Common myeloid progenitor, CD34-positive (primary cell): ENCODE measurements around the gene SMIM13.
"Not testable (repeated sequence)": the region's sequence is repeated elsewhere in the genome, so short reads cannot be mapped to it uniquely, and the experiment has no call there.

Source experiments
- CTCF ChIA-PET: fragments of 350-600 bp; sonication (Branson Sonifier 250); formaldehyde crosslinking; loops from one replicate; lab custom pipeline; 2021; ENCODE audit warnings: antibody characterized with exemption; lab: Charles Lee
- POLR2A ChIA-PET: fragments of 350-600 bp; sonication (Branson Sonifier 250); formaldehyde crosslinking; loops from one replicate; lab custom pipeline; 2021; ENCODE audit warnings: antibody characterized with exemption; lab: Charles Lee
- DNase-seq, 3 donors: peaks; one replicate each; pipeline versions ENCODE4 v3.0.0 to v3.0.0-alpha.2; 2013
- H3K27ac ChIP-seq, 2 experiments: 1 replicate in 1 of 2; 2 replicates in 1 of 2; pipeline ENCODE4 v1.7.0; 2013; ENCODE audit warnings: inconsistent platforms in 2 of 2, low read length in 2 of 2, mild to moderate bottlenecking in 2 of 2, low read depth in 1 of 2, moderate library complexity in 1 of 2; ENCODE audit not compliant: severe bottlenecking in 2 of 2, insufficient read depth in 1 of 2, poor library complexity in 1 of 2
- H3K27me3 ChIP-seq, 5 experiments: replicated peaks in 2 of 5; 1 replicate in 3 of 5; 2 replicates in 2 of 5; pipeline versions ENCODE4 v1.6.1 to v1.7.0; 2013; ENCODE audit warnings: low read length in 4 of 5, mild to moderate bottlenecking in 2 of 5, moderate library complexity in 2 of 5, inconsistent platforms in 1 of 5; ENCODE audit not compliant: insufficient read depth in 5 of 5, control insufficient read depth in 4 of 5
- H3K36me3 ChIP-seq, 4 experiments: 1 replicate in 2 of 4; 2 replicates in 2 of 4; pipeline versions ENCODE4 v1.6.1 to v1.7.0; 2013; ENCODE audit warnings: low read length in 3 of 4, control low read depth in 1 of 4, mild to moderate bottlenecking in 1 of 4; ENCODE audit not compliant: control insufficient read depth in 4 of 4, insufficient read depth in 4 of 4
- H3K4me1 ChIP-seq, 4 experiments: 1 replicate in 3 of 4; 2 replicates in 1 of 4; pipeline versions ENCODE4 v1.6.1 to v1.7.1; 2013; ENCODE audit warnings: low read length in 3 of 4, mild to moderate bottlenecking in 3 of 4, control low read depth in 1 of 4, inconsistent platforms in 1 of 4, moderate library complexity in 1 of 4; ENCODE audit not compliant: control insufficient read depth in 4 of 4, insufficient read depth in 4 of 4; ENCODE audit errors: control extremely low read depth in 1 of 4
- H3K4me3 ChIP-seq, 7 experiments: 1 replicate in 4 of 7; 2 replicates in 3 of 7; pipeline versions ENCODE4 v1.5.1 to v1.7.0; 2013; ENCODE audit warnings: mild to moderate bottlenecking in 7 of 7, low read length in 6 of 7, moderate library complexity in 6 of 7, inconsistent platforms in 2 of 7, low read depth in 2 of 7, control low read depth in 1 of 7; ENCODE audit not compliant: insufficient read depth in 4 of 7, control insufficient read depth in 1 of 7; ENCODE audit errors: extremely low read depth in 1 of 7
- H3K9me3 ChIP-seq, 5 experiments: 1 replicate in 4 of 5; 2 replicates in 1 of 5; pipeline versions ENCODE4 v1.6.1 to v1.7.1; 2013; ENCODE audit warnings: low read length in 4 of 5, mild to moderate bottlenecking in 2 of 5, inconsistent platforms in 1 of 5, low read depth in 1 of 5, moderate library complexity in 1 of 5; ENCODE audit not compliant: control insufficient read depth in 4 of 5, insufficient read depth in 2 of 5; ENCODE audit errors: control extremely low read depth in 1 of 5
- WGBS: methylation state at CpG from one replicate; pipeline ENCODE4 v1.1.5; 2013; ENCODE audit not compliant: insufficient coverage; 5-methylcytosine and 5-hydroxymethylcytosine counted together

The SMIM13 gene

DNA sequence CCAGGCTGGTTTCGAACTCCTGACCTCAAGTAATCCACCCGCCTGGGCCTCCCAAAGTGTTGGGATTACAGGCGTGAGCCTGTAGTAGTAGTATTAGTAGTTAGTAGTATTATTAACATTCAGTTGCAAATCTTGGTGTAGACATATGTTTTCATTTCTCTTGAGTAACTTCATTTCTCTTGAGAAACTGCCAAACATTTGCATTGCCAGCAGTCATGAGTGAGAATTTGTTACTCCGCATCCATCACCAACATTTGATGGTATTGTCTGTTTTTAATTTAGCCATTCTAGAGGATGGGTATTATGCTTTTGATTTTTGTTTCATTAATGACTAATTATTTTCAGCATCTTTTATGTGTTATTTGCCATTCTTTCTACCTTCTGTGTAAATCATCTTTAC, 19.4 kb downstream of the SMIM13 start:
- peaks cover 2 to 13% (median 12%) of the 10 kb centered on the region in 4 experiments for H3K4me1 ChIP-seq
- POLR2A ChIA-PET, result no interaction called here
- H3K27ac ChIP-seq, result no peak overlapping the region
- no peak for DNase-seq
- H3K36me3 ChIP-seq, result peaks cover 0 to 4% (median 0%) of the 10 kb centered on the region in 4 experiments
- H3K4me3 ChIP-seq, result no peak overlapping the region
- H3K9me3 ChIP-seq, result no peaks in the 10 kb centered on the region
- WGBS, result 93% methylated on average over 2 of the region's 4 CpGs
- no peaks in the 10 kb centered on the region for H3K27me3 ChIP-seq
- CTCF ChIA-PET, result interaction anchor here (1.3 to 2.8 kb wide), 2 partner anchors 11 to 17 kb away, joined by 3 to 9 read pairs; no protein-coding TSS in a partner anchor

DNA sequence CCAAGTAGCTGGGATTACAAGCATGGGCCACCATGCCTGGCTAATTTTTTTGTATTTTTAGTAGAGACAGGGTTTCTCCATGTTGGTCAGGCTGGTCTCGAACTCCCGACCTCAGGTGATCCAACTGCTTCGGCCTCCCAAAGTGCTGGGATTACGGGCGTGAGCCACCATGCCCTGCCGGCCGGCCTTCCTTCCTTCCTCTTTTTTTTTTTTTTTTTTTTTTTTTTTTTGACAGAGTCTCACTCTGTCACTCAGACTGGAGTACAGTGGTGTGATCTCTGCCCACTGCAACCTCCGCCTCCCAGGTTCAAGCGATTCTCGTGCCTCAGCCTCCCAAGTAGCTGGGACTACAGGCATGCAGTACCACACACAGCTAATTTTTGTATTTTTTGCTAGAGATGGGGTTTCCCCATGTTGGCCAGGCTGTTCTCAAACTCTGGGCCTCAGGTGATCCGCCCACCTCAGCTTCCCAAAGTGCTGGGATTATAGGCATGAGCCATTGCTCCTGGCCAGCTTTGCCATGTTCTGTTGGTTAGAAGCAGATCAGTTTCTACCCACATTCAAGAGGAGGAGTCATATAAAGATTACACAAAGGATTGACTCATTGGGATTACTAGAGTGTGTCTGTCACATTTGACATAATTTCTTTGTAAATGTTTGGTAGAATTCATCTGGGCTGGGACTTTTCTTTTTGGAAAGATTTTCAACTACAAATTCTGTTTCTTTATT, 22.3 kb downstream of the SMIM13 start:
- H3K4me3 ChIP-seq, H3K27me3 ChIP-seq, POLR2A ChIA-PET, H3K9me3 ChIP-seq, H3K36me3 ChIP-seq, H3K27ac ChIP-seq, CTCF ChIA-PET: not testable (repeated sequence)
- 68% methylated on average over 9 of the region's 11 CpGs for WGBS
- H3K4me1 ChIP-seq, result peaks cover 2 to 12% (median 11%) of the 10 kb centered on the region in 4 experiments
- peak in 2 of 3 donors; percentile 10 to 26 for DNase-seq

DNA sequence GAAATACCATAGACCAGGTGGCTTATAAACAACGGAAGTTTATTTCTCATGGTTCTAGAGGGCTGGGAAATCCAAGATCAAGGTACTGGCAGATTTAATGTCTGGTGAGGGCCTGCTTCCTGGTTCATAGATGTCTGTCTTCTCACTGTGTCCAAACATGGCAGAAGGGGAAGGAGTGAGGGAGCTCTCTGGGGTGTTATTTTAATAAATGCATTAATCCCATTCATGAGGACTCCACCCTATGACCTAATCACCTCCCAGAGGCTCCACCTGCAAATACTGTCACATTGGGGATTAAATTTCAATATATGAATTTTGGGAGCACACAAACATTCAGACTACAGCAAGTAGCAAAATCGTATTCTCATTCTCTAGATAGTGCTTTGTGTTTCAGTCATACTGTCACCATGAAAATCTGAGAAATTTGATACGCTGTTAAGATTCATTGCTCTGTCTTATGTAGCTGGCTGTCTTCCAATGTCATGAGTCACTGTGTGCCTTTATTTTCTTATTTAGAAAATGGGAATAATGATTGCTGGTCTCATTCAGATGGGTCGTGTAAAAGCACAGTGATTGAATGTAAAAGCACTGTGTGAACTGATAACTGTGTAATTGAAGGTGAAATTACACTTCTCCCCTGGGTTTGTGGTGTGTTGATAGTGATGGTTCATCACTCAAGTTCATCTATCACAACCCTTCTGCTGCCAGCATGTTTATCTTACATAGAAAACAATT, 26.8 kb downstream of the SMIM13 start:
- Histone ChIP-seq H3K27ac (no peak overlapping the region), H3K4me3 (no peak overlapping the region), H3K4me1 (no peaks in the 10 kb centered on the region), H3K36me3 (no peaks in the 10 kb centered on the region), H3K27me3 (no peaks in the 10 kb centered on the region), H3K9me3 (no peaks in the 10 kb centered on the region)
- ChIA-PET POLR2A (no interaction called here), CTCF (no interaction called here)
- 100% methylated on average over 2 of the region's 4 CpGs for WGBS
- DNase-seq, result no peak

DNA sequence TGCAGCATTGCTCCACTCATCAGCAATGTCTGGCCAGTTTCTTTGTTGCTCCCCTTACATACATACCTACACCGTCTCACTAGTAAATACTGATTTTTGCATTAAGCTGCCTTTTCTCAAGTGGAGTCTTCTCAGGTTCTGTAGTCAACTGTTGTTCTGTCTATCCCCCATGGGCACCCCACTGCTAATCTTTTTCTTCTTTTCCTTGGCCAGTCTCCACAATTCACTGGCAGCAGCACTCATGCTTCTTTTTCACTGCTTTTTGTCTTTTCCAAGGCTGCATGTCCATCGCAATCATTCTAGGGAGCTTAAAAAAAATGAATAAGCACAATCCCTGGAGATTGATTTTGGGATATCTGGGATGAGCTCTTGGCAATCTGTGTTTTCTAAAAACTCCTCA, 28.2 kb downstream of the SMIM13 start:
- Histone ChIP-seq H3K4me1 (no peaks in the 10 kb centered on the region), H3K4me3 (no peak overlapping the region), H3K27ac (no peak overlapping the region), H3K9me3 (no peaks in the 10 kb centered on the region), H3K27me3 (no peaks in the 10 kb centered on the region), H3K36me3 (peaks cover 0 to 5% (median 0%) of the 10 kb centered on the region in 4 experiments)
- CTCF ChIA-PET, result no interaction called here
- WGBS, result 100% methylated on average over 1 of the region's 2 CpGs
- POLR2A ChIA-PET, result no interaction called here
- DNase-seq, result no peak

DNA sequence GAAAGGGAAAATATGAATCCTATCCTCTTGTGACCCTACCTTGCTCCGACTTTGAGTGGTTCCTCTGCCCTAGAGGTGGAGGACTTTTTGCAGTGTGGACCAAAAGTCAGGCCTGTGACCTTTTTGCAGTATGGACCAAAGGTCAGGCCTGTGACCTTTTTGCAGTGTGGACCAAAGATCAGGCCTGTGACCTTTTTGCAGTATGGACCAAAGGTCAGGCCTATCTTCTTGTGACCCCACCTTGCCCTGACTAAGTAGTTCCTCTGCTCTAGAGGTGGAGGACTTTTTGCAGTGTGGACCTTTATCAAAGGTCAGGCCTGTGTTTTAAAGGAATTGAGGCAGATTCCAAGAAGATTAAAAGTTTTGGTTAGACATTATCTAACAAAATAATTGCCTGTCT, 28.7 kb downstream of the SMIM13 start:
- peaks cover 0 to 9% (median 0%) of the 10 kb centered on the region in 4 experiments for H3K36me3 ChIP-seq

DNA sequence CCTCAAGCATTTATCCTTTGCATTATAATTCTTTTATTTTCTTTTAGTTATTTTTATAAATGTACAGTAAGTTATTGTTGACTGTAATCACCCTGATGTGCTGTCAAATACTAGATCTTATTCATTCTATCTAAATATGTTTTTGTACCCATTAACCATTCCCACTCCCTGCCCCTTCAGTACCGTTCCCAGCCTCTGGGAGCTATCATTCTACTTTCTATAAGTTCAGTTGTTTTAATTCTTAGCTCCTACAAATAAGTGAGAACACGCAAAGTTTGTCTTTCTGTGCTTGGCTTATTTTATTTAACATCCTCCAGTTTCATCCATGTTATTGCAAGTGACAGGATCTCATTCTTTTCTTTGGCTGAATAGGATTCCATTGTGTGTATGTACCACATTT, 30.3 kb downstream of the SMIM13 start:
- H3K36me3 ChIP-seq, result peaks cover 0 to 9% (median 2%) of the 10 kb centered on the region in 4 experiments
- H3K4me3 ChIP-seq, result no peak overlapping the region
- no peaks in the 10 kb centered on the region for H3K9me3 ChIP-seq
- no peaks in the 10 kb centered on the region for H3K27me3 ChIP-seq
- ChIA-PET POLR2A (no interaction called here), CTCF (interaction anchor here (1.4 kb wide), 1 partner anchor 373 kb away, joined by 5 read pairs; no protein-coding TSS in a partner anchor)
- no peak overlapping the region for H3K27ac ChIP-seq
- H3K4me1 ChIP-seq, result no peaks in the 10 kb centered on the region
- no peak for DNase-seq
- 91% methylated on average over 1 of the region's 2 CpGs for WGBS

More for the DNA sequence above, 28.7 kb downstream of the SMIM13 start:
- H3K9me3 ChIP-seq, result no peaks in the 10 kb centered on the region
- H3K27me3 ChIP-seq, result no peaks in the 10 kb centered on the region
- DNase-seq, result no peak
- H3K4me3 ChIP-seq, result no peak overlapping the region
- no peaks in the 10 kb centered on the region for H3K4me1 ChIP-seq
- H3K27ac ChIP-seq, result no peak overlapping the region
- 100% methylated on average over 1 of the region's 1 CpG for WGBS
- ChIA-PET CTCF (no interaction called here), POLR2A (no interaction called here)

DNA sequence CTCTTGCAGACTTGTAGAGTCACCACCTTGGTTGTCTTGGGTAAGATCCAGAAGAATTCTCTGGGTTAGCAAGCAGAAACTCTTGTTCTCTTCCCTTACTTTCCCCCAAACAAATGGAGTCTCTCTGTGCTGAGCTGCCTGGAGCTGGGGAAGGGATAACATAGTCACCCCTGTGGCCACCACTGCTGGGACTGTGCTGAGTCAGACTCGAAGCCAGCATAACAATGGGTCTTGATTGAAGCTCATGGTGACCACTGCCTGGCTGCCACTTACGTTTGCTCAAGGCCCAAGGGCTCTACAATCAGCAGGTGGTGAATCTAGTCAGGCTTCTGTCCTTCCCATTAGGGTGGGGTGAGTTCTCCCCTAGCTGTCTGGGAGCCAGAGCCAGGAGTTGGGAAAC, 33.2 kb downstream of the SMIM13 start:
- no peak for DNase-seq
- Histone ChIP-seq H3K36me3 (peaks cover 0 to 9% (median 2%) of the 10 kb centered on the region in 4 experiments), H3K27me3 (no peaks in the 10 kb centered on the region), H3K4me3 (no peak overlapping the region), H3K4me1 (no peaks in the 10 kb centered on the region), H3K27ac (no peak overlapping the region), H3K9me3 (no peaks in the 10 kb centered on the region)
- CTCF ChIA-PET, result interaction anchor here (0.7 to 2.4 kb wide), 6 partner anchors 8 to 369 kb away, joined by 3 to 6 read pairs (median 3); partner anchors contain the start of gene SMIM13
- WGBS, result 95% methylated on average over 2 of the region's 2 CpGs
- POLR2A ChIA-PET, result no interaction called here
